SK-MEL-5 (cell line): ENCODE measurements around the gene JAK3. TPM values are rescaled to one million over a fixed set of nuclear protein-coding genes. Genes with fewer than 3 reads are reported as not detected.

Source experiments
- DNase-seq: peaks from one replicate; pipeline ENCODE4 v3.0.0-alpha.2; 2016; ENCODE audit warnings: low read depth, low spot score
- in situ Hi-C: cut with HindIII; loops from 2 replicates; pipeline ENCODE4 v1.10.0; 2016; ENCODE audit warnings: low sequenced_read_pairs, high pct_unique_total_duplicates, low pct_unique_long_range_greater_than_20kb
- total RNA-seq: library from RNA; depleted of rRNA; stranded (reverse); fragments of >200 nt; shearing (Covaris generic); gene quantifications from 2 replicates; pipeline ENCODE4 v1.2.3, GENCODE V29; 2014

Gene JAK3
- total RNA-seq, 1 experiment from 2014 or later, result 0.24 TPM

DNA sequence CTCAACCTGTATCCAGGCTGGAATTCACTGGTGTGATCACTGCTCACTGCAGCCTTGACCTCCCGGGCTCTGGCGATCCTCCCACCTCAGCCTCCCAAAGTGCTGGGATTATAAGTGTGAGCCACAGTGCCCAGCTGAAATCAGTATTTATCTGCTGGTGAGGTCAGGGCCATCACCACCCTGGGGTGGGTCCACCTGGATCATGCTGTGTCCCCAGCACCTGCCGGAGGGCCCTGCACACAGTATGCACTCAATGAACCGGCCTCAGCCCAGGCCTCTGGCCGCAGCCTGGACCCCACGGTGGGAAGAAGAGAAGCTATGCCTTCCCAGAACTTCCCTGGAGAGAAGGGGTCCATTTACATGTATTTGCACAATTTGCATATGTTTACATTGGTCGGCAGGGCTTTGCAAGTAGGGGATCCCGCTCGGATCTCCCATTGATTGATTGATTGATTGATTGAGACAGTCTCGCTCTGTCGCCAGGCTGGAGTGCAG, 21.4 kb upstream of the JAK3 start:
- in situ Hi-C loops, result no loop called here

GRCh38 chr19:17868669-17869068, 20.9 kb upstream of the JAK3 start:
- in situ Hi-C loops, result no loop called here
- no peak for DNase-seq

More for the DNA sequence above, 21.4 kb upstream of the JAK3 start:
- no peak for DNase-seq

GRCh38 chr19:17866964-17867486, 19.2 kb upstream of the JAK3 start:
- in situ Hi-C loops, result no loop called here
- no peak for DNase-seq

GRCh38 chr19:17866312-17866963, 18.7 kb upstream of the JAK3 start:
- in situ Hi-C loops, result no loop called here
- no peak for DNase-seq

DNA sequence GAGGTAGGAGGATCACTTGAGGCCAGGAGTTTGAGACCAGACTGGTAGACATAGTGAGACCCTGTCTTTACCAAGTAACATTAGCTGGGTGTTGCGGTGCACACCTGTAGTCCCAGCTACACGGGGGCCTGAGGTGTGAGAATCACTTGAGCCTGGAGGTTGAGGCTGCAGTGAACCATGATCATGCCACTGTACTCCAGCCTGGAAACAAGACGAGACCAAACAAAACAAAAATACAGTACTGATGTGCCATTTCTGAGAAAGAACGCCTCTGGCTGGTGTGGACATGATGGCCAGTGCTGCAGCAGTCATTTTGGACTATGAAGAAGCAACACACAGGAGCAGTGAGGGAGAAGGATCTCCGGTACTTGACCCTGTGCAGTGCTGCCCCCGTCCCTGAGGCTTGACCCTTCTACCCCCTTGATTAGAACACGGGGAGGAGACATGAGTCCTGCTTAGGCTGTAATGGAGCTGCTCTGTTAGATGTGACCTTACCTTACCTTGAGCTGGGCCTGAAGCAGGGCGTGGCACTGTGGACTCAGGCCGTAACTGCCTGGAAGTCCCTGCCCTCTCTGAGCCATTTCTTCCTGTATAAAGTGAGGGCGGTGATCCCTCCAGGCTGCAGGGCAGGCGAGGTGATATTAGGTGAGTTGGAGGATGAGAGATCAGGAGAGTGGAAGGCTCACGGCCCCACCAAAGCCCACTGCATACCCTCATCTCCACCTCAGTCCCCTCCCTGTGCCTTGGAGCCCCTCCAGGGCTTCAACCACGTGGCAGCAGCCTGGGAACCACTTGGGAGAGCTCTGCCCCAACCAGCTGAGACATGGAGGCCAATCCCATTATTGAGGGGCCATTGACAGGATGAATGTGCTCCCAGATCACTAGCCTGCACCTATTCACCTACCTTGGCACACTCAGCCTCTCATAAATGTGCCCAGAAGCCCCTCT, 17.9 kb upstream of the JAK3 start:
- in situ Hi-C loops, result no loop called here
- peak; percentile 30 for DNase-seq

- DNase-seq, result no peak
- in situ Hi-C loops, result no loop called here
Observed at GRCh38 chr19:17863520-17864182, 15.9 kb upstream of the JAK3 start.

DNA sequence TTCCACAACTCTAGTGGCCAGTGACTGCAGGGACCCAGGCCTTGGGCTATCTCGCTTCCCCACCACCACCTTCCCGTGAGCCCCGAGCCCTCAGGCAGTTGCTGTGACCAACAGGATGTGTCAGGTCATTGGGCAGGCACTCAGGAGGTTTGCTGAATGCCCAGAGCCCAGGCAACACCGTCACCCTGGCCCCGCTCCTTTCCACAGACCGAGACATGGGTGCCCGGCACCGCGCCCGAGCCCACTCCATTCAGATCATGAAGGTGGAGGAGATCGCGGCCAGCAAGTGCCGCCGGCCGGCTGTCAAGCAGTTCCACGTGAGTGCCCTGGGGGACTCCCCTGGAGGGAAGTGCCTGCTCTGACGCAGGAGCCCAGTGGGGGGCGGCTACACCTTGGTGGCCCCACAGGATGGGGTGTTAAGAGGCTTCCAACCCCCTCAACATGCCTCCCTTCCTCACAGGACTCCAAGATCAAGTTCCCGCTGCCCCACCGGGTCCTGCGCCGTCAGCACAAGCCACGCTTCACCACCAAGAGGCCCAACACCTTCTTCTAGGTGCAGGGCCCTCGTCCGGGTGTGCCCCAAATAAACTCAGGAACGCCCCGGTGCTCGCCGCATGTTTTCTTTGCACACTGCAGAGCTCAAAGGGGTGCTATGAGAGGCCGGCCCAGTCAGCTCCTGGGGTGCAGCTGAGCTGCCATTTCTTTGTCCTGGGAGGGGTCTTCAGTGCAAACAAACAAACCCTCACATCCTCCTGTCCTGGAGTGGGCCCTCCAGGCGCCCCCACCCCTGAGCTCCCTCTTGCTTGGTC, 15.1 kb upstream of the JAK3 start:
- in situ Hi-C loops, result no loop called here
- DNase-seq, result no peak

DNA sequence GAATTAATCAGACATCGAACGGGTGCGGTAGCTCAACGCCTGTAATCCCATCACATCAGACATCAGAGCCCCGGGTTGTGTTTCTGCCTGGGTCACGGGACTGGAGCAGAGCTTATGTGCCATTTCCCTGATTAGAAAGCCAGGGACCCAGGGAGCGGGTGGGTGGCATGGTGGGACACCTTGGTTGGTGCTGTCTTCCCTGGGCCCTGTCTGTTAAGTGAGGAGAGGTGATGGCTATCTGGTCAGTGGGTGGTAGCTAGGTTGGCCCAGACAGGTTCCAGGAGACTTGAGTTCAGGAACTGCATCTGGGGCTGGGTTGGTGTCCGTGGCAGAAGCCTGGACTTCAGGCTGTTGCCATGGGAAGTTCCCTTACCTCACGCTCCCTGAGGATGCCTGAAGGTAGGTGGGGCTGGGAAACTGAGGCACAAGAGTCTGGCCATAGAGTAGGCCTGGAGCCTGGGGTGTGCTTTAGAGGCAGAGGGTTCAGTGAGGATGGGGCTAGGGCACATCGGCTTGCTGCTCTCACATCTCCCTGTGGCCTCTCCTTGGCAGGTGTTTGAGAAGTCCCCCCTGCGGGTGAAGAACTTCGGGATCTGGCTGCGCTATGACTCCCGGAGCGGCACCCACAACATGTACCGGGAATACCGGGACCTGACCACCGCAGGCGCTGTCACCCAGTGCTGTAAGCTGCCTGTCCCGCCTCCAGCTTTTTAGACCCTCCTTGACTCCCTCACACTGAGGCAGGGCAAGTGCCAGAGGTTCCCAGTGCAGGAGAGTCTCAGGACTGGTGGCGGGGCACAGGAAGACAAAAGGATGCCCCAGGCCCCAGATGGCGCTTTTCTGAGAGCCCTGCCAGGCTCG, 14.0 kb upstream of the JAK3 start:
- DNase-seq, result no peak
- in situ Hi-C loops, result no loop called here

DNA sequence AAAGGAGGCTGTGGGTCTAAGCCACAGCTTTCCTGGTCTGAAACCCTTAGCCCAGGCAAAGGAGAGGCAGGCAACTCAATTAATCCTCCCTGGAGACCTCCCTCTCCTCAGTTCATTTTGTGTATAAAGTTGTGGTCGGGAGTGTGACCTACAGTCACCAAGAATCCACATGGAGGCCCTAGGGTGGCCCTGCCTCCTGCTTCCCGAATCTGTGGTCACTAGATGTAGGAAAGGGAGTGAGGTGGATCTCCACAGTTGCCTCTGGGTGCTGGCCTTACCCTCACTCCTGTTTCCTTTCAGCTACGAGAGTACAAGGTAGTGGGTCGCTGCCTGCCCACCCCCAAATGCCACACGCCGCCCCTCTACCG, 13.2 kb upstream of the JAK3 start:
- no peak for DNase-seq
- in situ Hi-C loops, result no loop called here

DNA sequence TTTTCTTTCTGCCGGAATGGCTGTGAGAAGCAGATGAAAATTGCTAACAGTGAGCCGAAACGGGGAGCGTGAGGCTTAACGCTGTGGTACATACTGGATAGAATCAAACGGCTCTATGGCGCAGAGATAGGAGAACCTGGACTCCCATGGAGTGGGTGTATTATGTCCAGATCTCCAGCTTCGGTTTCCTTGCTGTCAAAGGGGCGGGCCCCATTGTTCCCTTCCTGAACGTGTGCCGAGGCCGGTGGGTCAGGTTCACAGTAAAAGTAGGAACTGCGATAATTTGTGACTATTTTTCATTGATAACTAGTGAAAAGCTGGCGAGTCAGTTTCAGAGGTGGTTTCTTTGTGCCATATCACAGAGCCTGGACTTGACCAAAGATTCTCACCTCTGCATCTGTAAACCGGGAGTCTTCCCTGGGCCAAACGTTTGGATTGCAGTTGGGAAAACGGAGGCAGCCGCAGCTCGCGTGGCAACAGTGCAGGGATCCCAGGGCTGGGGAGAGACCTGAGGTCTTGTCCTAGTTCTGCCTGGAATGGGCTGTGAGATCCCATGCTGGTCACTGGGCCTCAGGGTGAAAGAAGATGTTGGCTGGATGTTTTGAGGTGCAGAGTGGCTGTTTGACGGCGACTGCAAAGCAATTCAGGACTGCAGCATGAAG, 12.7 kb upstream of the JAK3 start:
- in situ Hi-C loops, result no loop called here
- no peak for DNase-seq

- in situ Hi-C loops, result no loop called here
- DNase-seq, result peak; percentile 99
Observed at GRCh38 chr19:17859533-17860330, 11.9 kb upstream of the JAK3 start, which contains the start of gene RPL18A. RPL18A (plus strand) TSS chr19:17859910; CDS start chr19:17859957, 47 bp downstream.

- peak; percentile 74 for DNase-seq
- in situ Hi-C loops, result no loop called here
Observed at GRCh38 chr19:17855280-17856152, 7.7 kb upstream of the JAK3 start.

GRCh38 chr19:17854061-17854460, 6.3 kb upstream of the JAK3 start:
- no peak for DNase-seq
- in situ Hi-C loops, result no loop called here

- no peak for DNase-seq
- in situ Hi-C loops, result no loop called here
Observed at GRCh38 chr19:17848595-17849292, 962 bp upstream of the JAK3 start.
